IMR-90 (cell line): ENCODE results near the gene CCR6. TPM values are rescaled to one million over a fixed set of nuclear protein-coding genes. Genes with fewer than 3 reads are reported as not detected.

ENCODE experiments used
- ATAC-seq: fragments of 200-7000 bp; cut with Tn5 transposase; 2 replicates; pipeline ENCODE4 v1.9.1; 2020; ENCODE audit warnings: low read depth, mild to moderate bottlenecking, moderate library complexity
- BruUV-seq: library from RNA; stranded (reverse); fragments of 400-500 nt; replicated peaks from 2 replicates; lab custom pipeline; 2021; lab: Mats Ljungman, UMichigan
- CTCF ChIA-PET: fragments of 300-600 bp; formaldehyde crosslinking; extraction: SDS; loops from one replicate; lab custom pipeline; 2021; ENCODE audit warnings: antibody characterized with exemption; lab: Yijun Ruan, JAX
- POLR2A ChIA-PET: fragments of 300-600 bp; sonication (Branson Sonifier 250); formaldehyde crosslinking; loops from one replicate; lab custom pipeline; 2022; ENCODE audit warnings: antibody characterized with exemption; ENCODE audit not compliant: unreplicated experiment; lab: Charles Lee
- DNase-seq: peaks from one replicate; pipeline ENCODE4 v3.0.0; 2013
- H2AFZ ChIP-seq: replicated peaks from 2 replicates; pipeline ENCODE3; 2013; ENCODE audit warnings: low read length, mild to moderate bottlenecking; ENCODE audit not compliant: poor library complexity
- H2AK5ac ChIP-seq: 2 replicates; pipeline ENCODE4 v1.6.1; 2013; ENCODE audit warnings: low read depth, low read length, inconsistent platforms
- H2AK9ac ChIP-seq: replicated peaks from 2 replicates; pipeline ENCODE3; 2013; ENCODE audit warnings: mild to moderate bottlenecking, low read depth, low read length, moderate library complexity; ENCODE audit not compliant: poor library complexity
- H2BK120ac ChIP-seq: 2 replicates; pipeline ENCODE4 v1.6.1; 2013; ENCODE audit warnings: low read depth, low read length, inconsistent platforms
- H2BK15ac ChIP-seq: 3 replicates; pipeline ENCODE4 v1.6.1; 2013; ENCODE audit warnings: low read depth, low read length, inconsistent platforms
- H2BK20ac ChIP-seq: 2 replicates; pipeline ENCODE4 v1.6.1; 2013; ENCODE audit warnings: low read depth, mild to moderate bottlenecking, inconsistent platforms, low read length, moderate library complexity
- H2BK5ac ChIP-seq: 2 replicates; pipeline ENCODE4 v1.6.1; 2013; ENCODE audit warnings: mild to moderate bottlenecking, low read depth, low read length, inconsistent platforms; ENCODE audit not compliant: poor library complexity, severe bottlenecking
- H3K14ac ChIP-seq: replicated peaks from 2 replicates; pipeline ENCODE4 v1.6.1; 2013; ENCODE audit warnings: low read depth, low read length, inconsistent platforms
- H3K18ac ChIP-seq: 2 replicates; pipeline ENCODE4 v1.6.1; 2013; ENCODE audit warnings: low read depth, low read length, control low read depth
- H3K23ac ChIP-seq: 2 replicates; pipeline ENCODE4 v1.6.1; 2013; ENCODE audit warnings: low read depth, low read length, inconsistent platforms
- H3K27ac ChIP-seq: 2 replicates; pipeline ENCODE4 v1.5.1; 2013; ENCODE audit warnings: mild to moderate bottlenecking, control low read depth, low read length; ENCODE audit not compliant: insufficient read depth
- H3K27me3 ChIP-seq: 2 replicates; pipeline ENCODE4 v1.6.1; 2013; ENCODE audit warnings: low read length; ENCODE audit not compliant: control insufficient read depth, insufficient read depth
- H3K36me3 ChIP-seq: 2 replicates; pipeline ENCODE4 v1.6.1; 2013; ENCODE audit warnings: low read length, mixed read lengths; ENCODE audit not compliant: control insufficient read depth, insufficient read depth
- H3K4ac ChIP-seq: 2 replicates; pipeline ENCODE4 v1.6.1; 2013; ENCODE audit warnings: low read depth, low read length, inconsistent platforms
- H3K4me1 ChIP-seq: 2 replicates; pipeline ENCODE4 v1.6.1; 2013; ENCODE audit warnings: low read length, mixed read lengths; ENCODE audit not compliant: control insufficient read depth, insufficient read depth
- H3K4me2 ChIP-seq: 2 replicates; pipeline ENCODE4 v1.6.1; 2013; ENCODE audit warnings: low read depth, mild to moderate bottlenecking, control low read depth, low read length, moderate library complexity
- H3K4me3 ChIP-seq: 2 replicates; pipeline ENCODE4 v1.5.1; 2013; ENCODE audit warnings: low read depth, mild to moderate bottlenecking, control low read depth, low read length, moderate library complexity; ENCODE audit not compliant: insufficient read depth
- H3K56ac ChIP-seq: 2 replicates; pipeline ENCODE4 v1.6.1; 2013; ENCODE audit warnings: low read length, inconsistent platforms; ENCODE audit not compliant: insufficient read depth; ENCODE audit errors: extremely low read depth
- H3K79me1 ChIP-seq, 2 experiments: 2 replicates each; pipeline ENCODE4 v1.6.1; 2013; ENCODE audit warnings: low read length in 2 of 2, inconsistent platforms in 1 of 2, low read depth in 1 of 2
- H3K9ac ChIP-seq: 2 replicates; pipeline ENCODE4 v1.6.1; 2013; ENCODE audit warnings: low read depth, low read length, control low read depth
- H3K9me1 ChIP-seq: 2 replicates; pipeline ENCODE4 v1.6.1; 2013; ENCODE audit warnings: low read length, inconsistent platforms; ENCODE audit not compliant: insufficient read depth
- H3K9me3 ChIP-seq: 2 replicates; pipeline ENCODE4 v1.6.1; 2013; ENCODE audit warnings: low read length; ENCODE audit not compliant: control insufficient read depth, insufficient read depth
- H4K20me1 ChIP-seq: 2 replicates; pipeline ENCODE4 v1.6.1; 2013; ENCODE audit warnings: low read length, inconsistent platforms; ENCODE audit not compliant: insufficient read depth
- H4K5ac ChIP-seq: 2 replicates; pipeline ENCODE4 v1.6.1; 2013; ENCODE audit warnings: mild to moderate bottlenecking, low read depth, low read length, control low read depth
- H4K8ac ChIP-seq, 2 experiments: 2 replicates each; pipeline ENCODE4 v1.6.1; 2013; ENCODE audit warnings: low read depth in 2 of 2, low read length in 2 of 2, control low read depth in 1 of 2, inconsistent platforms in 1 of 2
- H4K91ac ChIP-seq: 2 replicates; pipeline ENCODE4 v1.6.1; 2013; ENCODE audit warnings: low read depth, low read length, inconsistent platforms; ENCODE audit not compliant: insufficient read depth
- BHLHE40 ChIP-seq: fragments of 150-350 bp; IDR thresholded peaks from 2 replicates; pipeline ENCODE4 v1.6.1; 2016; ENCODE audit warnings: mild to moderate bottlenecking, low read depth, low read length
- CEBPB ChIP-seq: IDR thresholded peaks from 2 replicates; pipeline ENCODE4 v1.6.1; 2012; ENCODE audit warnings: low read depth, low read length, improper control_type of control experiment
- CHD1 ChIP-seq: IDR thresholded peaks from 2 replicates; pipeline ENCODE4 v1.6.1; 2012; ENCODE audit warnings: low read depth, low read length, improper control_type of control experiment
- CTCF ChIP-seq: conservative IDR thresholded peaks from 2 replicates; pipeline ENCODE4 v1.5.1; 2012; ENCODE audit warnings: mild to moderate bottlenecking, low read depth, low read length, improper control_type of control experiment
- ELK1 ChIP-seq: fragments of 150-350 bp; IDR thresholded peaks from 2 replicates; pipeline ENCODE4 v1.6.1; 2016; ENCODE audit warnings: low read depth, mild to moderate bottlenecking, low read length, moderate library complexity, borderline replicate concordance
- FOS ChIP-seq: fragments of 150-350 bp; IDR thresholded peaks from 2 replicates; pipeline ENCODE4 v1.6.1; 2016; ENCODE audit warnings: low read depth, low read length
- MXI1 ChIP-seq: IDR thresholded peaks from 2 replicates; pipeline ENCODE4 v1.6.1; 2012; ENCODE audit warnings: low read depth, mild to moderate bottlenecking, low read length, moderate library complexity, borderline replicate concordance
- POLR2A ChIP-seq: IDR thresholded peaks from 2 replicates; pipeline ENCODE4 v1.6.1; 2012; ENCODE audit warnings: mild to moderate bottlenecking, low read depth, low read length
- RFX5 ChIP-seq: IDR thresholded peaks from 2 replicates; pipeline ENCODE4 v1.8.0; 2012; ENCODE audit warnings: low read depth, mild to moderate bottlenecking, low read length, moderate library complexity
- WGBS, 2 experiments: methylation state at CpG; one replicate each; pipeline versions ENCODE4 v1.1.5 to v1.1.7; 2013; ENCODE audit warnings: missing lambda C conversion rate in 2 of 2; ENCODE audit not compliant: insufficient read length in 1 of 2; ENCODE audit errors: extremely low coverage in 2 of 2; 5-methylcytosine and 5-hydroxymethylcytosine counted together
- dilution Hi-C: fragments of 300-500 bp; cut with HindIII; formaldehyde crosslinking; loops from one replicate; pipeline ENCODE4 v1.14.3; 2018; ENCODE audit warnings: low sequenced_read_pairs; ENCODE audit not compliant: unreplicated experiment
- in situ Hi-C: fragments of 300-500 bp; cut with MboI; formaldehyde crosslinking; loops from 3 replicates; pipeline ENCODE4 v1.14.3; 2019; ENCODE audit warnings: low sequenced_read_pairs, inconsistent platforms, mixed read lengths
- intact Hi-C: fragments of 100-400 bp; cut with micrococcal nuclease; formaldehyde crosslinking; loops from 2 replicates; pipeline ENCODE4 v1.10.0; 2022
- polyA plus RNA-seq, 3 experiments: library from polyadenylated mRNA; depleted of rRNA; stranded (reverse); fragments of >200 nt; gene quantifications; 2 replicates each; pipeline ENCODE4 v1.2.3, GENCODE V29; 2012; ENCODE audit warnings: low replicate concordance in 1 of 3
- total RNA-seq: library from RNA; depleted of rRNA; stranded (reverse); fragments of >200 nt; gene quantifications from 2 replicates; pipeline ENCODE4 v1.2.3, GENCODE V29; 2012

CCR6 gene
- total and polyA plus RNA-seq, 2 of the 4 experiments (the other 2 are of a cell fraction): not detected

DNA sequence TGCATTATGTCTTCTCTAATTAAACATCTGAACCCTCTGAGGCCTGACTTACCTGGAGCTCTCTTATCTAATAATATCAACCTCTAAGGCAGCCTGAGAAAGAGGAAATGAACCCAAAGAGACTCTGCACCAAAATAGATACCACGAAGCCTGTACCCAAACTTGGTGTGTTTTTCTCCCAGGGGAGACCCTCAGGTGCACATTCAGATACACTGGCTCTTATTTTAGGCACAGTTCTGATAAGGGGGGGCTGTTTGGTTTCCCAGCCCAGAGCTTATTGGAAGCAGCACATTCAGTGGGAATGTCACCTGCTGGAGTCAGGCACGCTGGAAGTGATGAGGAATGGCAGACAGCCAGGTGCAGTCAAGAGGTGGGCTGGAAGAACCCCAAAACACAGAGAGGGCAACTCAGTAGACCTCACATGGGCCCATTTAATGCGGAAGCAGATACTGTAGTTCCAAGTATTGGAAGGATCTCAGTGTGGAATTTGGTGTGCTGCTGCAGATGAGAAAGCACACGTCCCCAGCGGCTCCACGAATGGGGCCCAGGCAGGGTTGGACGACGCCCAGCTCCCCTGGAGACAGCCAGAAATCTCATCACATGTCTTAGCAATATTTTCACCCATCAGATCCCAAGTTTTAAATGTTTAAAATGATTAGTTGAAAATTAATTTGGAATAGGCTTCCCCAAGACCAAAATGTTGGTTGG, 9.7 kb upstream of the CCR6 start:
- dilution Hi-C loops: no loop called here
- in situ Hi-C loops: no loop called here

More for the DNA sequence above, 9.7 kb upstream of the CCR6 start:
- WGBS, 2 experiments: no CpG with 5 or more reads among the region's 8 CpGs
- Histone ChIP-seq H3K9me3 (peaks cover 17% of the 10 kb centered on the region), H3K79me1 (no peaks in the 10 kb centered on the region), H4K8ac (no peak overlapping the region), H3K4ac (no peak overlapping the region), H4K20me1 (no peaks in the 10 kb centered on the region), H4K5ac (no peak overlapping the region), H4K91ac (no peak overlapping the region), H3K56ac (no peak overlapping the region), H3K27me3 (no peaks in the 10 kb centered on the region), H3K4me2 (no peak overlapping the region), H2BK20ac (no peak overlapping the region), H3K18ac (no peak overlapping the region), H2BK5ac (no peak overlapping the region), H2AK9ac (no peak overlapping the region), H3K14ac (no peak overlapping the region), H2AFZ (no peak overlapping the region), H3K4me3 (no peak overlapping the region), H2AK5ac (no peak overlapping the region), H3K27ac (no peak overlapping the region), H2BK120ac (no peak overlapping the region), H3K9me1 (no peaks in the 10 kb centered on the region), H3K23ac (no peak overlapping the region), H3K36me3 (no peaks in the 10 kb centered on the region), H3K4me1 (no peaks in the 10 kb centered on the region), H2BK15ac (no peak overlapping the region), H3K9ac (no peak overlapping the region)
- BruUV-seq: no TSS peak
- DNase-seq (no peak), ATAC-seq (no peak)
- TF ChIP-seq ELK1: no peak
- TF ChIP-seq BHLHE40: no peak
- TF ChIP-seq CEBPB: no peak
- TF ChIP-seq MXI1: no peak
- no peak for TF ChIP-seq CHD1
- TF ChIP-seq POLR2A: no peak
- no peak for TF ChIP-seq FOS
- no peak for TF ChIP-seq CTCF
- TF ChIP-seq RFX5: no peak
- ChIA-PET CTCF (no interaction called here), POLR2A (no interaction called here)
- intact Hi-C loops: no loop called here
